Lower leg skin (tissue), 4 donors: ENCODE measurements around the gene MYPN. TPM values are rescaled to one million over a fixed set of nuclear protein-coding genes. Genes with fewer than 3 reads are reported as not detected.

Experiments
- DNase-seq, 2 donors: peaks; one replicate each; pipeline ENCODE4 v3.0.0-alpha.2; 2019; ENCODE audit warnings: low spot score in 2 of 2
- H3K4me3 ChIP-seq: fragments of 200-600 bp; sonication (generic); 2 replicates; pipeline ENCODE4 v1.5.1; 2017; ENCODE audit warnings: mild to moderate bottlenecking, low read depth; ENCODE audit not compliant: poor library complexity, severe bottlenecking
- POLR2A ChIP-seq, 2 donors: fragments of 450-650 bp; IDR thresholded peaks; one replicate each; pipeline ENCODE4 v1.6.1; 2016 to 2017; ENCODE audit warnings: antibody characterized with exemption in 2 of 2, mild to moderate bottlenecking in 1 of 2, moderate library complexity in 1 of 2
- WGBS, 2 donors: methylation state at CpG; one replicate each; pipeline ENCODE4 v1.1.5; 2018; 5-methylcytosine and 5-hydroxymethylcytosine counted together
- intact Hi-C: fragments of 100-400 bp; cut with DNase I; formaldehyde crosslinking; loops from one replicate; pipeline ENCODE4 v1.15.0; 2023; ENCODE audit warnings: low total_unique reads
- total RNA-seq, 4 donors: library from RNA; depleted of rRNA; stranded (reverse); fragments of >200 nt; gene quantifications; one replicate each; pipeline ENCODE4 v1.1.0, GENCODE V29; 2016
- TF ChIP-seq, protein P1 (sequence below), 3 donors: fragments of 450-650 bp; IDR thresholded peaks; one replicate each; pipeline ENCODE4 v1.5.1; 2016; ENCODE audit warnings: antibody characterized with exemption in 3 of 3, mild to moderate bottlenecking in 3 of 3, moderate library complexity in 2 of 3

The MYPN gene
- total RNA-seq, 4 donors from 2014 or later: 0.52 TPM; not detected in 3

DNA sequence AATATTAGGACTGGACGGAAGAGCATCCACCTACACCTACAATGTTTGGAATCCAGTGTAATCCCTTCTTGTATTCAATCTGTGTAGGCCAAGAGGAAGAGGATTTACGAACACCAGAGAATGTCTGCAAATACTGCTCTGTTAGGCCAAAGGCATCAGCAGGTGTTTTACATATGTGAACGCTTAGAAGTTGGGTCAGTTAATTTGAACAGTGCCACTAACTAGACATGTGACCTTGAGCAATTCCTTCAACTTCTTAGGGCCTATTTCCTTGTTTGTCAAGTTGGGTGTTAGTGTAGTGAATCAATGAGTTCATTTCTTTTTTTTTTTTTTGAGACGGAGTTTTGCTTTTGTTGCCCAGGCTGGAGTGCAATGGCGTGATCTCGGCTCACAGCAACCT is 35.4 kb downstream of the MYPN start:
- 87 to 92% methylated on average over 6 of the region's 6 CpGs for WGBS, 2 donors
- DNase-seq: no peak
- no peak overlapping the region for H3K4me3 ChIP-seq
- TF ChIP-seq, protein P1, sequence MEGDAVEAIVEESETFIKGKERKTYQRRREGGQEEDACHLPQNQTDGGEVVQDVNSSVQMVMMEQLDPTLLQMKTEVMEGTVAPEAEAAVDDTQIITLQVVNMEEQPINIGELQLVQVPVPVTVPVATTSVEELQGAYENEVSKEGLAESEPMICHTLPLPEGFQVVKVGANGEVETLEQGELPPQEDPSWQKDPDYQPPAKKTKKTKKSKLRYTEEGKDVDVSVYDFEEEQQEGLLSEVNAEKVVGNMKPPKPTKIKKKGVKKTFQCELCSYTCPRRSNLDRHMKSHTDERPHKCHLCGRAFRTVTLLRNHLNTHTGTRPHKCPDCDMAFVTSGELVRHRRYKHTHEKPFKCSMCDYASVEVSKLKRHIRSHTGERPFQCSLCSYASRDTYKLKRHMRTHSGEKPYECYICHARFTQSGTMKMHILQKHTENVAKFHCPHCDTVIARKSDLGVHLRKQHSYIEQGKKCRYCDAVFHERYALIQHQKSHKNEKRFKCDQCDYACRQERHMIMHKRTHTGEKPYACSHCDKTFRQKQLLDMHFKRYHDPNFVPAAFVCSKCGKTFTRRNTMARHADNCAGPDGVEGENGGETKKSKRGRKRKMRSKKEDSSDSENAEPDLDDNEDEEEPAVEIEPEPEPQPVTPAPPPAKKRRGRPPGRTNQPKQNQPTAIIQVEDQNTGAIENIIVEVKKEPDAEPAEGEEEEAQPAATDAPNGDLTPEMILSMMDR (IDR thresholded peaks at IDR 0.05): no peak
- no peak for TF ChIP-seq POLR2A (IDR thresholded peaks at IDR 0.05)
- intact Hi-C loops: no loop called here

DNA sequence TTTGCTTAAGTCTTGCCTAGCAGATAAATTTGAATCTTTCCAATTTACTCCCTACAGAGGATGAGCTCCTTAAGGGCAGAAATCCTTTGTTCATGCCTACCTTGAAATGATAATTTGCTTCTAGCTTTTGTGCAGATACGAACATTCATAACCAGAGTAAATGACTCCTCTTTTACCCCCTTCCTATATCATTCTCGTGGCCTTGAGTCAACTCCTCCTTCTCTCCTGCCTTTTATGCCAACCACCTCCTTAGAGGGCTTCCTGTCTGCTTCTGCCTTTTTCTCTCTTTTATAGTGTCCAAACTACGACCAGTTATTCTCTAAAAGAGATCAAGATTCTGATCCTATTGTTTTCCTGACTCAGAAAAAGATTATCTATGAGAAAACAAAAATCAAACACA is 36.4 kb downstream of the MYPN start:
- intact Hi-C loops: no loop called here
- no peak for TF ChIP-seq POLR2A (IDR thresholded peaks at IDR 0.05)
- TF ChIP-seq, protein P1 (IDR thresholded peaks at IDR 0.05): no peak

DNA sequence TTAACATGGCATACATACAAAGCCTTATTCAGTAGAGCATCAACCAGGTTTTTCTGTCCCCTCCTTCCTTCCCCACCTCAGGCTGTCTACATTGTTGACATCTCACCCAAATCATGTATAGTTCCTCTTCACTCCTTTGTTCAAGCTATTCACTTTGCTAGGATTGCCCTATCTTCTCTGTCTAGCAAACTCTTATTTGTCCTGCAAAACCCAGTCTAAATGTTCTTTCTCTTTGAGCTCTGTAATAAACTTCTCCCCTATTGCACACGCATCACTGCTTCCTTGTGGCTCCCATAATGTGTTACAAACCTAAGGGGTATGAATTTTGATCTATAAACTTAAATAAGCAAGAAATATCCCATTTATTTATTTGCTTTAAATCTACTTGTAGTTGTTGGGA is 36.8 kb downstream of the MYPN start:
- TF ChIP-seq POLR2A (IDR thresholded peaks at IDR 0.05): no peak
- TF ChIP-seq, protein P1 (IDR thresholded peaks at IDR 0.05): no peak
- no peak for DNase-seq
- 90 to 91% methylated on average over 1 of the region's 1 CpG for WGBS, 2 donors
- no peak overlapping the region for H3K4me3 ChIP-seq
- intact Hi-C loops: no loop called here

More for the DNA sequence above, 36.4 kb downstream of the MYPN start:
- WGBS, 2 donors: 68 to 79% methylated on average over 3 of the region's 3 CpGs
- no peak overlapping the region for H3K4me3 ChIP-seq
- no peak for DNase-seq

DNA sequence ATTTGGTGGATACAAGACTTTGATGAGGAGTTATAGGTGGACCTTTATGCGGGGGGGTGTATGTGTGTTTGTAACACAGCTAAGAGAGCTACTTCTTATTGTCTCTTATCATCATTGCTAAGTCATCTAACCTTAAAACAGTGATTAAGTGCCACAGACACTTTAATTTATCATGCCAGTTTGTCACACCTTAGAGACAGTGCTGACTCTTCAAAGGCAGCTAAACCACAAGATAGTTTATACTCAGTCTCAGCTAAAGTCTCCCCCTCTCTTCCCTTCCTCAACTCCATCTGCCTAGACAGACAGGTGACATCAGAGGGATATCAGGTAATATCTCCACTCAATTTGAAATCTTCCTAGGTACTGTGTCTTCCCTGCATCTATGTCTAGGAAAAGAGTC is 42.2 kb downstream of the MYPN start:
- no peak overlapping the region for H3K4me3 ChIP-seq
- DNase-seq: no peak
- TF ChIP-seq POLR2A (IDR thresholded peaks at IDR 0.05): no peak
- TF ChIP-seq, protein P1 (IDR thresholded peaks at IDR 0.05): no peak
- WGBS, 2 donors: 85 to 92% methylated on average over 1 of the region's 1 CpG
- intact Hi-C loops: loop anchor here (10.0 kb wide), 2 partner anchors 57 to 297 kb away; no protein-coding TSS in a partner anchor

DNA sequence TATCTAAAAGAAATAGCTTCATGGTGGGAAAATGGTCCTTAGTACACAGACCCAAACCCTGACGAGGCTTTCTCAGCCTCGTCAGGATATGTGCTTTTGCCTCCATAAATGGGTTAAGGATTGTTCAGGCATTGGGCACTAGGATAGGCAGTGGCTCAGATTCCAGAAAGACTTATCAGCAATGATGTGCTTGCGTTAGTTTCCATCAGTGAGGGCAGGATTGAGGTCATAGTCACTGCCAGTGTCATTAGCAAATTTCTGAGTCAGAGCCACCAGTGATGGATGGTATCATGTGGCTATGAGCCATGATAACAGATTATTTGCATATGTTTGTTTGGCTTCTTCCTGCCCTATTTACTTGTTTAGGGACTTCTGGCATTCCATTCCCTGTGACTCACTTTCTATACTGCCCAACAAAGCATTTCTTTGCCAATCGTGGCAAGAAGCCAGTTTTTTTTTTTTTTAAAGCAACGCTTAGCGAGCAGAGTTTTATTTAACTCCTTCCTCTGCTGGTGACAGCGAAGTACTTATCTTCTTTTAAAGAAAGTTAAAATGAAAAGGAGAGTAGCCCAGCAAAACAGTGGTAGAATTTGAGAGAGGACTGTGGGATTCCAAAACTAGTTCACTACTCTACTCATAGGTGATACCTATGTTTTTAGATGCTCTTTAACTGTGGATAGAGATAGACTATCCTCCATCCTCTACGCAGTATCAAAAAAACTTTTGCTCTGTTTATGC is 44.4 kb downstream of the MYPN start:
- 15% methylated on average over 8 of the region's 8 CpGs for WGBS, 2 donors
- no peak overlapping the region for H3K4me3 ChIP-seq
- TF ChIP-seq, protein P1 (IDR thresholded peaks at IDR 0.05): no peak
- TF ChIP-seq POLR2A (IDR thresholded peaks at IDR 0.05): no peak
- intact Hi-C loops: loop anchor here (10.0 kb wide), 2 partner anchors 59 to 299 kb away; no protein-coding TSS in a partner anchor
- DNase-seq: peak in 1 of 2 donors; percentile 21

DNA sequence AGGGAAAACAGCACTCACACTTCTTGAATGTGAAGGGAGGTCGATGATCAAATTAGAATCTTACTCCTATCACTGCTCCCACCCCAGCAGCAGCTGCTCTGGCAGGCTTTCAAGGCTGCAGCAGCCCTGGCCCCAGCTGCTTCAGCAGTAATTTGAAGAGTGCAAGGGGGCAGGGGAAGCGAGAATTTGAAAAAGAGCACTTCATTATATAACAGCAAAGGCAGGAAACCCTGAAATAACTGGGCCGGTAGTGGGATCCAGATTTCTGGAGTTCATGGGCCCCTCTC is 44.9 kb downstream of the MYPN start:
- WGBS, 2 donors: 17 to 18% methylated on average over 3 of the region's 3 CpGs
- H3K4me3 ChIP-seq: no peak overlapping the region
- intact Hi-C loops: loop anchor here (10.0 kb wide), 2 partner anchors 59 to 299 kb away; no protein-coding TSS in a partner anchor
- DNase-seq: no peak
- TF ChIP-seq POLR2A (IDR thresholded peaks at IDR 0.05): no peak
- TF ChIP-seq, protein P1 (IDR thresholded peaks at IDR 0.05): no peak
